DMS79 treated with DMSO at 0.1 percent for 48 hours (cell line): ENCODE measurements around the gene ACTG2.
"Not testable (repeated sequence)": the region's sequence is repeated elsewhere in the genome, so short reads cannot be mapped to it uniquely, and the experiment has no call there.

Experiments
- DNase-seq: peaks from one replicate; lab custom pipeline; 2025; lab: John Stamatoyannopoulos, UW

ACTG2 gene

GRCh38 chr2:73892631-73893329 is at the start of gene ACTG2:
TSS of gene ACTG2 (plus strand) at chr2:73893008. CDS start at chr2:73901312, 8,304 bp downstream.
- no peak for DNase-seq

- no peak for DNase-seq
These were observed 48.7 kb upstream of the ACTG2 start for GRCh38 chr2:73844087-73844486.

- DNase-seq, result no peak
These were observed 42.8 kb upstream of the ACTG2 start for GRCh38 chr2:73850009-73850408.

- DNase-seq, result no peak
These were observed 41.5 kb upstream of the ACTG2 start for GRCh38 chr2:73851274-73851673.

- no peak for DNase-seq
These were observed 40.8 kb upstream of the ACTG2 start for GRCh38 chr2:73852020-73852419.

- no peak for DNase-seq
These were observed 37.3 kb upstream of the ACTG2 start for GRCh38 chr2:73855526-73855925.

- DNase-seq, result no peak
These were observed 36.6 kb upstream of the ACTG2 start for GRCh38 chr2:73856214-73856613.

GRCh38 chr2:73859721-73860586 is 32.9 kb upstream of the ACTG2 start:
- DNase-seq, result no peak

GRCh38 chr2:73862987-73863386 is 29.8 kb upstream of the ACTG2 start:
- DNase-seq, result no peak

GRCh38 chr2:73868204-73868978 is 24.4 kb upstream of the ACTG2 start:
- DNase-seq, result no peak

- no peak for DNase-seq
These were observed 22.7 kb upstream of the ACTG2 start for GRCh38 chr2:73870084-73870483.

GRCh38 chr2:73877071-73877802 is 15.6 kb upstream of the ACTG2 start:
- DNase-seq, result peak; percentile 74

GRCh38 chr2:73877984-73878383 is 14.8 kb upstream of the ACTG2 start:
- DNase-seq, result not testable (repeated sequence)

GRCh38 chr2:73885406-73885805 is 7.4 kb upstream of the ACTG2 start:
- no peak for DNase-seq

- DNase-seq, result no peak
These were observed 6.5 kb upstream of the ACTG2 start for GRCh38 chr2:73886357-73886756.

- not testable (repeated sequence) for DNase-seq
These were observed 5.0 kb upstream of the ACTG2 start for GRCh38 chr2:73887596-73888353.

GRCh38 chr2:73888388-73888787 is 4.4 kb upstream of the ACTG2 start:
- no peak for DNase-seq

- no peak for DNase-seq
These were observed 3.6 kb upstream of the ACTG2 start for GRCh38 chr2:73889206-73889605.

- DNase-seq, result no peak
These were observed 2.3 kb upstream of the ACTG2 start for GRCh38 chr2:73890301-73891092.

GRCh38 chr2:73891276-73891901 is 1.4 kb upstream of the ACTG2 start:
- no peak for DNase-seq
